GM12873 (cell line): ENCODE results near the gene FLOT1.
A peak's percentile ranks its signal among the peaks of the same experiment; 100 is the strongest.

ENCODE experiments used
- CTCF ChIP-seq: IDR thresholded peaks from 2 replicates; pipeline ENCODE4 v1.5.1; 2012; ENCODE audit warnings: low read depth, mild to moderate bottlenecking, moderate library complexity, low read length, control low read depth; ENCODE audit not compliant: insufficient read depth; ENCODE audit errors: missing control alignments

FLOT1 gene

GRCh38 chr6:30689985-30690384 is 52.5 kb downstream of the FLOT1 start:
- no peak for TF ChIP-seq CTCF

DNA sequence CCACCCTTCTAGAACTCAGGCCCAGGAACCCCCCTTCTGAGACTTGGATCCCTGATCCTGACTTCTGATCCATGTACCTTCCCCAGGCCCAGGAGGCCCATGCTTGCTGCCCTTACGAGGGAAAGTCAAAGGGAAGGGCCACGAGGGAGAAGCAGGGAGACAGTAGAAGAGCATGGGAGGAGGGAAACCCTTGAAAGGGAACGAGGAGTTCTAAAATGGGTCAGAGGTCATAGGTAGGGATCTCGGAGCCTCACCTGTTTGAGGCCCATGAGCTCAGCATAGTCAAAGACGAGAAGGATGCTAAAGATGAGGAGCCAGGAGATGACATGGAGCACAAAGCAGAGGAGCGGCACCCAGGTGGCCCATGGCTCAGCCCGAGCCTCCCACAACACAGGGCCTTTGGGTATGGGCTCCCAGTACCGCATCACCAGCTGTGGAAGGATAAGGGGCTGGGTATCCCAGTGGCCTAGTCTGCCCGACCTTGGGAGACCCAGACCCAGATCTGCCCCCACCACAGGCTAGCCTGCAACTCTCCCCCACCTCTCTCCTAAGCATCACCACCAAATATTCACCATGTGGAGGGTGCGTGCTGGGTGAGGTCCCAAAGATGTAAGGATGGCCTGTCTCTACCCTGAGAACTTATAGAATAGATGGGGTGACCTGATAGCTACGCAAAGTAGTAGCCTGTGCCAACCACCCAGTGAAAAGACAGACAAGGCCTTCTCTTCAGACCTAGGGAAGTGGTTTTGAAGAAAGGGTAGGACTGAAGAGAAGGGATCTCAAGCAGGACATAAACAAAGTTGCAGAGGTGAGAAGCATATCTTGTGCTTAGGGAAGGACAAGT is 53.2 kb downstream of the FLOT1 start:
- TF ChIP-seq CTCF: no peak

GRCh38 chr6:30688569-30688968 is 53.9 kb downstream of the FLOT1 start:
- peak; percentile 34 for TF ChIP-seq CTCF

- no peak for TF ChIP-seq CTCF
These were observed 54.6 kb downstream of the FLOT1 start for GRCh38 chr6:30687659-30688431.

DNA sequence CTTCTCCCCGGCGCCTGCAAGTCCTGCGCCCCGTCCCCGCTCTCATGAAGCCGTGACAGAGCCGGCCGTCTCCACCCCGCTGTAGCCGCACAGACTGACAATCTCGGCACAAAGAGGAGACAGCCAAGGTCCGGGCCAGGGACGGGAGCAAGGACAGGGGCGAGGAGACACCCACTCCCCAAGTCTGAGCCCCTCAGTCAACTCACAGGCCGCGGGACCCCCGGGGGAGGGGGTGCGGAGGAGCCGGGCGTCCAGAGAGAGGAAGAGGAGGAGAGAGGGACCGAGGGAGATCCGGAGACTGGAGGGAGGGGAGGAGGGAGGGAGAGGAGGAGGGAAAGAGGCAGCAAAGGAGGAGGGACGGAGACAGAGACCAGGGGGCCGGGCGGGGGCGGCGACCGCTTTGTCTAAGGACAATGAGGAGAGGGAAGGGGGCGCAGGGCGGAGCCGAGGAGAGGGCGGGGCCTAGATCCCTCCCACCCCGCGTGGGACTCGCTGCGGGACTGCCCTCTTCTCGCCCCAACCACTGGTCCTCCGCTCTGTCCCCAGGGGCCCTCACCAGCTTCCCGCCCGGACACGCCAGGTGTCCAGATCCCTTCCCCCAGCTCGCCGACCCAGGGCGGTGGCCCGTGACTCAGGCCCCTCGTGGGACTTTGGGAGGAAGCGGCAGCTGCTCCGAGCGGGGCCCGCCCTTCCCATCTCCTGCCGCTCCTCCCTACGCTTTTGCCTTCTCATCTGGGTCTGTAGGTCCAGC is 55.4 kb downstream of the FLOT1 start:
- TF ChIP-seq CTCF: no peak

GRCh38 chr6:30686009-30686907 is 56.2 kb downstream of the FLOT1 start, which contains the start of gene PPP1R18:
Gene PPP1R18 (minus strand): TSS chr6:30686645. CDS start chr6:30686018, 627 bp downstream.
- no peak for TF ChIP-seq CTCF
